AML-193 (cell line): ENCODE measurements around the gene PMIS2.

Source experiments
- DNase-seq, 2 experiments: peaks; one replicate each; lab custom pipeline; 2025; lab: John Stamatoyannopoulos, UW

The PMIS2 gene

DNA sequence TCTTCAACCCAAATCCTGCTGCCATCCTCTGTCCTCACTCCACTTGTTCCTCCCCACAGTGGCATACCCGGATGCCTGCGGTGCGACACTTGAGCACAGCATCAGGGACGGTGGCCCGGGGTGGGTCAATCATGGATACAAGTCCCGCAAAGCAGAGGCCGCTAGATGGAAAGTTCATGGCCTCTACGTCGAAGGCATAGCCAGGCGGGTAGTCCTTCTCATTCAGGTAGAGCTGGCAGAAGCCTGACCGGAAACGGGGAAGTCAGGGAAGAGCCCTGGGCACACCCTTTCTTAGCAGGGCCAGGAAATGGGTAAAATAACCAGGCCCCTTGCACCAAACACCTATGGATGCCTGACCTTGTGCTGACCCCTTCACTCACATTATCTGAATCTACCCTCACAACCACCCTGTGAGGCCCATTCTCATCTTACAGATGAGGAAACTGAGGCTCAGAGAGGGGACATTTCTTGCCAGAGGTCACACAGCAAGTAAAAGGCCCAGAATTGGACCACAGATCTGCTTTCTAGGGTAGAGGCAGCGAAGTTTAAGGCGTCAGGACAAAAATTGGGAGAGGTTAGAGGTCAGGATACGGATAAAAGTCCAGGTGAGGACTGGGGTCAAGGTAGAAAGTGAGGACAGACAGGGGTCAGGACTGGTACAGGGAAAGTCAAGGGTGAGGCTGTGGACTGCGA is 29.0 kb upstream of the PMIS2 start:
- DNase-seq = no peak

DNA sequence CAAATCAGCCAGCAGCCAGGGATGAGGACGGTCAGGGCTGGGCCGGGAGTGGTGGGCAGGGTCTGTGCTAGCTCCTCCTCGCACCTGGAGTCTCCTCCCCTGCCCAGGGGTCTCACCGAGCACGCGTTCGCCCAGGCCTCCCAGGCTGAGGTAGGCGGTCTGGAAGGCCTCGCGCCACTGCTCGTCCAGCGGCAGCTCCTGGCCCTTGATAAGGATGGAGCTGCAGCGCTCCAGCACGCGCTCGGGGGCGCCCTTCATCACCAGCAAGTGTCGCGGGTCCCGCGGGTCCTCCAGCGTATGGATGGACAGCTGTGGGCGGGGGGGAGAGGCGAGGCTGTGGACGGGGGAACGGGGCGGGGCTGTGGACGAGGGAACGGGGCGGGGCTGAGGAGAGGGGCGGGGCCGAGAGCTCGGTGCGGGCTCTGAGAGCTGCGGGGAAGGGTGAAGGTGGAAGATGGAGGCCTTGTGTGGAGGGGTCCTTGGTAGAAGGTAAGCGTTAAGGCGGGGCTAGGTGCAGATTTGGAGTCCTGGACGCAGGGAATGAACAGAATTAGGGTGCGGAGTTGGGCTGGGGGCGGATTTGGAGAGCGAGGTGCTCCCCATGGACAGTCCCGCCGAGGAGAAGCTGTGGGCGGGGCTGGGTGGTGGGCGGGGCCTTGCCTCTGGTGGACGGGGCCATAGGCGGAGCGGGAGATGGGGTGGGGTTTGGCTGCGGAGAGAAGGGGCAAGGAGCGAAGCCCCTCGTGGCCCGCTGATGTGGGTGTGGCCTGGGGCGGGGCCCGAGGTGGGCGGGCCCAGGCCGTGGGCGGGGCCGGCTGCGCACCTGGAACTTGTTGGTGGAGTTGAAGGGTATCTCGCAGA is 28.2 kb upstream of the PMIS2 start:
- no peak for DNase-seq

DNA sequence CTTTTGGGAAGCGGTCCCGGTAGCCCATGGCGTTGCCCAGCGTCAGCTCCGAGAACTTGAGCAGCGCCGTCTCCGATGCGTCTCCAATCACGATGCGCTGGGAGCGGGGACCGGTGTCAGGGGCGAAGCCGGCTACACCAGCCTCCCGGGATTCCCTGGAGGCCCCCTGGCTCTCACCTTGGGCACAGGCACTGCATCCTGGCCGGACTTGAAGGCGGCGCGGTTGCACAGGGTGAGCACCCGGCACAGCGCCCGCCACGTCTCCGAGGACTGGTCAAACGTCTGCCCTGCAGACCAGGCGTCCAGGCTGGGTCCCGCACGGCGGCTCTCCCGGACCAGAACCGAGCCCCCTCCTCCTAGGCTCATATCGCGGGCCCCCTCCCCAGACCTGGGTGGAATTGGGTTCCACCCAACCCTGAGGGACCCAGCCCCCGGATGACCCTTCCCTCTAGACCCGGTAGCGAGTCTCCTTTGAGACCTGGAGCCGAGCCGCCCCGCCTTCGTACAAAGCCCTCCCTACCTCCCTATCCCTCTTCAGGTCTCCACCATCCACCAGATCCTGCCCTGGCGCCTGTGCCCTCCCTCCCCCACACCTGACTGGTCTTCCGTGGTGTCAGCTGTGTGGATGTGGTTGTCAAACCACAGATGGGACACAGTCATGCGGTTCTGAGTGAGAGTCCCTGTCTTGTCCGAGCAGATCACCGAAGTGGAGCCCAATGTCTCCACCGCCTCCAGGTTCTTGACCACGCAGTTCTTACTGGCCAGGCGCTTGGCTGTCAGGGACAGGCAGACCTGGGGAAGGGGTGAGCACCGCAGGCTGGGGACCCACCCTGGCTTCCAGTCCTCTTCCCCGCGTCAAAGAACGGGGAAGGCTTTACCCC is 27.3 kb upstream of the PMIS2 start:
- no peak for DNase-seq

DNA sequence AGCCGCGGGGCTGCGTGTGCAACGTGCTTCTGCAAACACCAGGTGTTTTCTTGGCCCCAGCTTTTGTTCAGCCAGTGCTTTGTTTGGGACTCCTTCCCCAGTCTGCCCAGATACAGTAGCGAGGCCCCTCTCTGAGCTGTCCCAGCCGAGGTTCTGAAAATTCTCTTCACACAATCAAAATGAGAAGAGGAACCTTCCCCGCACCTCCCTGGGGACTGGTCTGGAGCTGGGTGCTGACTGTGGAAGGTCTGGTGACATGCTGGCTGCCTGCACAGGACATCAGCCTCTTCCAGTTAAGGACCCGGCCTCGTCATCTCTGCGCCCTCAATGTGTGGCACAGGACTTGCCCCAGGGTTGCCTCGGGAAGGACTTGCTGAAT is 26.7 kb upstream of the PMIS2 start:
- DNase-seq = no peak

DNA sequence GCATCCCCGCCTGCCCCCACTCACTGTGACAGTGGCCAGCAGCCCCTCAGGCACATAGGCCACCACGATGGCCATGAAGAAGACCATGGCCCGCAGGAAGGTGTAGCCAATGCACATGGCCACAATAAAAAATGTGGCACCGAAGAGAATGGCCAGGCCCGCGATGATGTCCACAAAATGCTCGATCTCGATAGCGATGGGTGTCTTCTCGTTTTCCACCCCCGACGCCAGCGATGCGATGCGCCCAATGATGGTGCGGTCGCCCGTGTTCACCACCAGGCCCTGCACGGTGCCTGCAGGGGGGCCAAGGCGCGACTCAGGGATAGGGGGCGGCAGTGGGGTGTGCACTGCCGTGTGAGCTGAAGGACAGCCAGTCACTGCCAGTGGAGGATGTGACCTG is 26.2 kb upstream of the PMIS2 start:
- DNase-seq = no peak

DNA sequence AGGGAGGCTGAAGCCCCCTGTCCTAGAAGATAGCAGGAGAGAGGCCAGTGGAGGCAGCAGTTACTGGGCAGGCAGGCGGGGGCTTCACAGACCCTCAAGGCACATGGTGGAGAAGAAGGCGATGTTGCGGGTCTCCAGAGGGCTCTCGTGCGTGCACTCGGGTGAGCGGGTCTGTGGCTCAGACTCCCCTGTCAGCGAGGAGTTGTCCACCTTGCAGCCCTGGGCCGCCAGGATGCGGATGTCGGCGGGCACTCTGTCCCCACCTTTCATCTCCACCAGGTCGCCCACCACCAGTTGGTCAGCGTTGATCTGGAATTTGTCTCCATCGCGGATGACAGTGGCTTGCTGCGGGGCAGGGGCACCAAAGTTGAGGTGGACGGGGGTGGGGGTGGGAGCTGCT is 25.7 kb upstream of the PMIS2 start:
- DNase-seq = no peak

DNA sequence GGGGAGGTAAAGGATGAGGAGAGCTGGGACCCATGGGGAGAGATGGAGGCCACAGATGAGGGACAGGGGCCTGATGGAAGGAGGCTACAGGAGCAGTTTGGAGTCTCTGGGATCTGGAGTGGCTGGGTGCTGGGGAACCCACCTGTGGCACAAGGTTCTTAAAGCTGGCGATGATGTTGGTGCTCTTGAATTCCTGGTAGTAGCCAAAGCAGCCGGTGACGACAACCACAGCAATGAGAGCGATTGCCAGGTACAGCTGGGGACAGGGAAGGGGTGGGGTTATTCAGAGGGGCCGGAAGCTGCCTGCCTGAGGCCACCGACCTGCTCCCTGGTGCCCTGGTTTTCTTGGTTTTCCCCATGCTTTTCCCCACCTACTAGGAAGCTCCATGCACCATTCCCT is 25.3 kb upstream of the PMIS2 start:
- DNase-seq = no peak

DNA sequence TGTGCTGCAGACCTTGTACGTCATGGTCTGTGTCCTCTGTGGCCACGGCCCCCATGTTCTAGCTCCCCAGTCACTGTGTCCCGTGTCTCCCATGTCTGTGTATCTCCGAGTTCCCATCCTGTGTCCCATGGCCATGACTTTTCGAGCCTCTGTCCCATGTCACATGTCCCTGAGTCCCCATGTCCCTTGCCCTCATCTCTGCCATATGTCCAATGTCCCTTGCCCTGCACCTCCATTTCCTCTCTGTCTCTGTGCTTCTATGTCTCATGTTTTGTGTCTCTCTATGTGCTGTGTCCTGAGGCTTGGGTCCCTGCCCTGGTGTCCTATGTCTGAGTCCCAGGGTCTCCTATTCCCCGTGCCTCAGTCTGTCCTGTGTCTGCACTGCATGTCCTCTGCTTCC is 24.5 kb upstream of the PMIS2 start:
- DNase-seq = no peak

DNA sequence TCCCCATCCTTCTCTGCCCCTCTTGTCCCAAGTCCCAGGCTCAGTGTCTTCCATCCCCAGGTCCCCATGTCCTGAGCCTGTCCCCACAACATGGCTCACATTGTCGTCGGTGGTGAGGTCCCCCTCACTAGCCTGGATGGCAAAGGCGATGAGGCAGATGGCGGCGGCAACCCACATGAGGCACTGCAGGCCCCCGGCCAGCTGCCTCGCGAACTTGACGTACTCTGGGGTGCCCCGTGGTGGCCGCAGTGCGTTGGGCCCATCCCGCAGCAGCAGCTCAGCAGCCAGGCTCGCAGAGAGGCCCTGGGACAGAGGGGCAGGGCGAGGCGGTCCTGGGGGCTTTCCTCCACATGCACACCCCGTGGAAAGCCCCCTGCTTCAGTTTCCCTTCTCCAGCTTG is 23.6 kb upstream of the PMIS2 start:
- no peak for DNase-seq

DNA sequence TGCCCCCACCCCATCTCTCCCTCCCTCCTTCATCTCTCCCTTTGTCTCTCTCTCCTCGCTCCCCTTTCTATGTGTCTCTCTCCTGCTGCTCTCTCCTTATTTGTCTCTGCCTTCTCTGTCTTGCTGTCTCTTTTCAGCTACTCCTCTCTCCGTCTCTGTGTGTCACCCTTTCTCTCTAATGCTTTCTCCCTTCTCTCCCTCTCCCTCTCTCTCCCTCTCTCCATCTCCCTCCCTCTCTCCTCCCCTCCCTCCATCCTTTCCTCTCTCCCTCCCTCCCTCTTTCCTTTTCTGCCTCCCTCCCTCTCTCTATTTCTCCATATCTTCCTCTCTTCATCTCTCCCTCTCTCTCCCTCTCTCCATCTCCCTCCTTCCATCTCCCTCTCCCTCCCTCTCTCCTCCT is 23.2 kb upstream of the PMIS2 start:
- DNase-seq = no peak

DNA sequence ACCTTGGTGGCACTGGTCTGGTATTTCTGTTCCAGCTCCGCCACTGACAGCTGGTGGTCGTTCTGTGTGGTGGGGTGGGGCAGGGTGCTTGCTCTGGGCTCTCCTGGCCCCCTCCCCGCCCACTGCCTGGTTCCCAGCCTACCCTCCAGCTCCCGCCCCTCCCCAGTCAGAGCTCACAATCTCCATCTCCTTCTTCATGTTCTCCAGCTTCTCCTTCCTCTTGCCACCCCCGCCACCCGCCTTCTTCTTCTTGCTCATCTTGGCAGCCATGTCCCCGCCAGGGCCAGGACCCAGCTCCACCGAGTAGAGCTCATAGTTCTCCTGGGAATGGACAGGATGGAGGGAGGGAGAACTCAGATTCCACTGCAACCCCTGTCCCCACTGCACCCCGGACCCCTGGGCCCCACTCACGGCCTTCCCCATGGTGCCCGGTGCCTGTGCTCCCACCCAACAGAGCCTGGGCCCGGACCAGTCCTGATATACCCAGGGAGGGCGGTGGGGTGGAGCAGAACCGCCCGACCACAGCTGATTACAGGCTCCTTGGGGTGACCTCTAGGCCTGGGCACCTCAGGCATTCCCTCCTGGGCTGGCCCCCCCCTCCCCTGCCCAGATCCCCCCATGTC is 22.7 kb upstream of the PMIS2 start, which contains the start of gene ATP4A:
TSS of gene ATP4A (minus strand) at position 452 of the 623 bp plus-strand sequence. CDS start at position 423, 29 bp downstream.
- no peak for DNase-seq

DNA sequence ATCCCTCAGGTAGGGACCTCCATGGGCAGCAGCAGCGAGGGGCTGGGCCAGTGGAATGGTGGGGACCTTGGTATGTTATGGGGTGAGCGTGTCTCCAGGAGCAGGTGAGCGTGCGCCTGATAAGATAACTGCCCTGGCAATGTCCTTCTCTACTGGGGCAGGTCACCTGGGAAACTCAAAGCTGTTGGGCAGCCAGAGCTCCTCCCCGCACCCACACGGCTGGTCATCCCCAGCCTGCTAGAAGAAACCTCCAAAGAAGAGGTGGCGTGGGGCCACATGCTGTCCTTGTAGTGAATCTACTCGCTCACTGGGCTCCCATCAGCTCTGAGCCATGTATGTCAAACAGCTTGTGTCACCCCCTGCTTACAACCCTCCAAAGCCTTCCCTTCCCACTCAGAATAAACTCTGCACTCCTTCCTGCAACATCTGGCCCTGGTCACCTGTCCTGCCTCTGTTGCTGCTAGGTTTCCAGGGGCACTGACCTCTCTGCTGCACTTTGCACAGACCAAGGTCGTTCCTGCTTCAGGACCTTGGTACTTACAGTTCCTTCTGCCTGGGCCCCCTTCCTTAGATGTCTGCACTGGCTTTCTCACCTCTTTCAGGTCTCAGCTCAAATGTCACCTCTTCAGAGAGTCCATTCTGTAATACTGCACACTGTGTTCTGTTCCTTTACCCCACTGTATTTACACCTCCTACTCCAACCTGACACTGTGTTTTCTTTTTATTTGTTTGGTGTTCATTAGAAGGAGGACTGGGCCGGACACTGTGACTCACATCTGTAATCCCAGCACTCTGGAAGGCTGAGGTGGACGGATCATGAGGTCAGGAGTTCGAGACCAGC is 20.7 kb upstream of the PMIS2 start:
- DNase-seq = no peak

DNA sequence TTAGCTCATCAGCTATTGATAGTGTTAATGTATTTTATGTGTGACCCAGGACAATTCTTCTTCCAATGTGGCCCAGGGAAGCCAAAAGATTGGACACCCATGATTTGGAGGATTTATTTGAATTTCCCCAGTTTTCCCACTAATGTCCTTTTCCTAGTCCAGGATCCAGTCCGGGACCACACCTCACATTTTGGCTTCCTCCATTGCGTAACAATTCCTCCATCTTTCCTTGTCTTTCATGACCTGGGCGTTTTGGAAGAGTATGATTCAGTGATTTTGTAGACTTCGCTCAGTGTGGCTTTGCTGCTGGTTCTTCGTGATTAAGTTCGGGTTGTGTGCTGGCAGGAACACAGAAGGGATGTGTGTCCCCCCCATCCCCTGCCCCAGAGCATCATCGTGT is 19.2 kb upstream of the PMIS2 start:
- no peak for DNase-seq

DNA sequence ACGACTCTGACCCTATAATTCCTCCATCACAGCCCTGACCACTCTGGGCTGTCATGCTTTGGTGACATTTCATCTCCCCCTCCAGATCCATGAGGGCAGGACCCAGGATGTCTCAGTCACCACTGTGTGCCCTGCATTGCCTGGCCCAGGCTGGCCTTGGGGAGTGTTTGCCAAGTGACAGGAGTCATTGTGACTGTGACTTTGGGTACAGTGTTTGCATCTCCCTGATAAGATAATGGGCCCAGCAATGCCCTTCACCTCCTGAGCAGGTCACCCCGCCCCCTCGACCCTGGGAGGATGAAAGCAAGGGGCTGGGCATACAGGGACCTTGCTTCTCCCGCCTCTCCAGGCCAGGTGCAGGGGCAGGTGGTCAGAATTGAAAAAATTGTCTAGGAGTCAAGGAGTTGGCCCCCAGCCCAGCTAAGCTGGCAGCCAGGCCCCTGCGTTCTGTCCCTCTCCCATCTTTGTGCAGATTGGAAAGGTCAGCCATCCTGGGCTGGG is 16.6 kb upstream of the PMIS2 start:
- no peak for DNase-seq

DNA sequence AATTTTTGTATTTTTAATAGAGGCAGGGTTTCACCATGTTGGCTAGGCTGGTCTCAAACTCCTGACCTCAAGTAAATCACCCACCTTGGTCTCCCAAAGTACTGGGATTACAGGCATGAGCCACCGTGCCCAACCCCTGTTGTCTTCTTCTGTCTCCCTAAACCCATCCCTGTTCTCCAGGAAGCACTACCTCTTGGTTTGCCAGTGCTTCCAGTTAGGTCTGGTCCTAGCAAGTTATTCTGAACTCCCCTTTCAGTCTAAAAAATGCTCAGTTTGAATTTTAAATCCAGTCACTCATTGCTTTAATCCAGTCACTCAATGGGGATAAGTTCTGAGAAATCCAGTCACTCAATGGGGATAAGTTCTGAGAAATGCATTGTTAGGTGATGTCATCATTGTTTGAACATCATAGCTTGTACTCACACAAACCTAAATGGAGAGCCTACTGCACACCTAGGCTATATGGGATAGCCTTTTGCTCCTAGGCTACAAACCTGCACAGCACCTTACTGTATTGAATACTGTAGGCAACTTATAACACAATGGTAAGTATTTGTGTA is 14.5 kb upstream of the PMIS2 start:
- no peak for DNase-seq

DNA sequence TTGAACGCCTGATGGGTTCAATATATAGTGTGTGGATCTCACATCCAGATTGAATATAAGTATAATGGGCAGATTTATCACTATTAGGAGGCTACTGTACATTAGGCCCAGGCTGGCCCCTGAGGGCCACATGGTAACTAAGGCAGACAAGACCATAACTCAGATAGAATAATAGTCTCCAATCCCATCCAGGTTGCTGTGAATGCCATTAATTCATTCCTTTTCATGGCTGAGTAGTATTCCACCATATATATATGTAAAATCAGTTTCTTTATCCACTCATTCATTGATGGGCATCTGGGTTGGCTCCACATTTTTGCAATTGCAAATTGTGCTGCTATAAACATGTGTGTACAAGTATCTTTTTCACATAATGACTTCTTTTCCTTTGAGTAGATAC is 8.1 kb upstream of the PMIS2 start:
- no peak for DNase-seq

DNA sequence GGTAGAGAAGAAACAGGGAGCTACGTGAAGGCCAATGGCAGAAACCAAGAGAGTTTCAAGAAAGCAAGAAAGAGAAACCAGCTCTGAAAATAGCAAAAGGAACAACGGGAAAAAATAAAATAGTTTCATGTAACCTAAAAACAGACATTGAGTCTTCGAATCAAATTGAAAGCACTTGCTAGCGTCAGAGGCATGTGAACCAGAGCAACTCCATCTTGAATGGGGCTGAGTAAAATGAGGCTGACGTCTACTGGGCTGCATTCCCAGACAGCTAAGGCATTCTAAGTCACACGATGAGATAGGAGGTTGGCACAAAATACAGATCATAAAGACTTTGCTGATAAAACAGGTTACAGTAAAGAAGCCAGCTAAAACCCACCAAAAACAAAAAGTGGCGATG is 7.3 kb upstream of the PMIS2 start:
- DNase-seq = no peak

DNA sequence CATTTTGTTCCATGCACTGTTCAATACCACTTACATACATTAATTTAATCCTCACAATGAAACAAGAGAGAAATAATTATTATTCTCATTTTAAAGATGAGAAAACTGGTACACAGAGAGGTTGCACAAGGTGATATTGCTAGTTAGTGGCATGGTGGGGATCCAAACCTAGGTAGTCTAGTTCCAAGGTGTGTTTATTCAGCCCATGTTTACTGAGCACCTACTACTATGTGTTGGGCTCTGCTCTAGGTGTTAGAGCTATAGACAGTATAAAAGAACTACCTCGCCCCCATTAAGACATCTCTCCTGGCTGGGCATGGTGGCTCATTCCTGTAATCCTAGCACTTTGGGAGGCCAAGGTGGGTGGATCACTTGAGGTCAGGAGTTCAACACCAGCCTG is 3.2 kb upstream of the PMIS2 start:
- DNase-seq = no peak

DNA sequence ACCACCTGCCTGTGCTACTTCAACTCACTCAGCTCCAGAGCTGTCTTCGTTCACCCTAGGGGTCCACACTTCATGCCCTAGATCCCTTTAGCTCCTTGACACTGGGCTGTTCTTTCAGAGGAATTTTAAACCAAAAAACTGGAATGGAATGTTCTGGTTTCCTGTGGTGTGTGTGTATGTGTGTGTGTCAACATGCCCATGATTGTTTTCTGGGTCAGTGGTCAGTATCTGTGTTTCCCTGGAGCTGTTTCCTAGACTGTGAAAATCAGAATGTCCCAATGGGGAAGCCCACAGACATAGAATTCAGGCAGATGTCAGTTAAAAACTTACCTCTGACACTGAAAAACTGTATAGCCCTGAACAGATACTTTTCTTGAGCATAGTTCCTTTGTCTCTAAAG is 1.3 kb downstream of the PMIS2 start:
- DNase-seq = no peak

DNA sequence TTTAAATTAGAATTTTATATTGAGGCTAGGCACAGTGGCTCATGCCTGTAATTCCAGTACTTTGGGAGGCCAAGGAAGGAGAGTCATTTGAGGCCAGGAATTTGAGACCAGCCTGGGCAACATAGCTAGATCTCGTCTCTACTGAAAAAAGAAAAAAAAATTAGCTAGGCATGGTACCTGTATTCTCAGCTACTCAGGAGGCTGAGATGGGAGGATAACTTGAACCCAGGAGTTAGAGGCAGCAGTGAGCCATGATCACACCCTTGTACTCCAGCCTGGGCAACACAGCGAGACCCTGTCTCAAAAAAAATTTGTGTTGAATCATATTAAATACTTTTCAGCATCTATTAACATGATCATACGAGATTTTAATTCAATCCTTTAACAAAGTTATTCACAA is 4.9 kb downstream of the PMIS2 start:
- no peak for DNase-seq

DNA sequence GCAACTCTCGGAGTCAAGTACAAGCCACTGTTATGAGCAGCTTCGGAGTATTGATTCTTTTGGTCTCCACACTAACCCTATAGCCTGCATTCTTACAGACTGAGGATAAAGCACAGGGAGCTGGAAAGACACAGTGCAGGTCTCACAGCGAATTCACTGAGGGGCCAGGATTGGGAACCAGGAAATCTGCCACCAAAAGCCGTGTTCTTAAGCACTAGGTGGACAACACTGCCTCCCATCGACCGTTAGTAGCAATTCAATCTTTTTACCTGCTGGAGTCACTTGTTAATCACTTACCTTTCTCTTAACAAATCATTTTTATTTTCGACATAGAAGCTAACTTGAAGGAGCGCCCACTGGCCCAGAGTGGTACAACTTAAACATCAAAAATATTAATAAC is 6.3 kb downstream of the PMIS2 start:
- DNase-seq = peak; percentile 10 to 17
